NCI-H510A (cell line): ENCODE measurements around the gene OSBP2.

Experiments used
- DNase-seq: peaks from one replicate; lab custom pipeline; 2025; lab: John Stamatoyannopoulos, UW

Gene OSBP2

GRCh38 chr22:30903876-30904460 is 209.3 kb downstream of the OSBP2 start:
- no peak for DNase-seq

DNA sequence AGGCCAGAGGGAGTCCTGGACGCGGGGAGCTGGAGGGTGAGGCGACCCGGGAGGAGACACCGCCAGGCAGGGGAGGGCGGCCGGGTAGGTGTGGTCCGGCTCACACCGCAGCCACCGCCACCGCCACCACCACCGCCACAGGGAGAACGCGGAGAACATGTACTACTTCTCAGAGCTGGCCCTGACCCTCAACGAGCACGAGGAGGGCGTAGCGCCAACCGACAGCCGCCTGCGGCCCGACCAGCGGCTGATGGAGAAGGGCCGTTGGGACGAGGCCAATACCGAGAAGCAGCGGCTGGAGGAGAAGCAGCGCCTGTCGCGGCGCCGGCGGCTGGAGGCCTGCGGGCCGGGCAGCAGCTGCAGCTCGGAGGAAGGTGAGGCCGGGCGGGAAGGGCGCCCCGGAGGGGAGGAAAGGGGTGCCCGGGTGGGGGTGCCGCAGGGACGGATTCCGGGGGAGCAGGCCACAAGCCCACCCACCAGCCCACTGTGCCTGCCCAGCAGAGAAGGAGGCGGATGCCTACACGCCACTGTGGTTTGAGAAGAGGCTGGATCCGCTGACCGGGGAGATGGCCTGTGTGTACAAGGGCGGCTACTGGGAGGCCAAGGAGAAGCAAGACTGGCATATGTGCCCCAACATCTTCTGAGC is 211.1 kb downstream of the OSBP2 start:
- no peak for DNase-seq

DNA sequence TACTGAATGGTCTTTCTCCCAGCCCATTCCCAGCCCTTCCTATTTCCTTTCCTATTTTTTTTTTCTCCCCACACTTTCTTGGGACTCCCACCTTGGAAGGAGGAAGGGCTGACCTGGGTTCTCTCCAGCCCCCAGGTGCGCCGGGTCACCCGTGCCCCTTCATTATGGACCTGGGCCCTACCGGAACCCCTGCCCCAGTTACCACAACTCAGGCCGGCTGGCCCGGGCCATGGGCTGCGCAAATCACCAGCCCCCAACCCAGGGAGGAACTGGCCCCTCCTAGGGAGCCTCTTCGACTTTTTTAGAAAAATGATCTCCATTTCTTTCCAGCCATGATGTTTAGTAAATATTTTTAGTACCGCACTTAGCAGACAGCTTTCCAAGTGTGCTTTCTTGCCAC is 211.7 kb downstream of the OSBP2 start:
- no peak for DNase-seq

GRCh38 chr22:30906946-30907345 is 212.3 kb downstream of the OSBP2 start:
- no peak for DNase-seq

DNA sequence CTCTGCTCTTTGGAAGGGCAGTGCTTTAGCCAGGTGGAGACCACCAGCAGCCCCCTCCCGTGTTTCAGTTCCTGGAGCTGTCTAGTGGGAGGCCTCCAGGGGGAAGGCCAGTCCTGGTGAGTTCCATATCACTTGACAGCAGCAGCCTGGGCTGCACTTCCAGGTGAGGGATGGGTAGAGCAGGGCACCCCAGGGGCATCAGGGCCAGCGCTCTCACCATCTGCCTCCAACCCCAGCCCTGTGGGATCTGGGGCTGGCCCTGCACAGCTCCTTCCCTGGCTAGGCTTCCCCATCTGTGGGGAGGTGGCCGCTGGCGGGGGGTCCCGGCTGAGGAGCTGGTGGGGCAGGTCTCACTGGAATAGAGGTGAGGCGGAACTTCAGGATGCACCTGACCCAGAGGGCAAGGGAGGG is 213.4 kb downstream of the OSBP2 start:
- DNase-seq = no peak

GRCh38 chr22:30909306-30909705 is 214.6 kb downstream of the OSBP2 start:
- DNase-seq = no peak

DNA sequence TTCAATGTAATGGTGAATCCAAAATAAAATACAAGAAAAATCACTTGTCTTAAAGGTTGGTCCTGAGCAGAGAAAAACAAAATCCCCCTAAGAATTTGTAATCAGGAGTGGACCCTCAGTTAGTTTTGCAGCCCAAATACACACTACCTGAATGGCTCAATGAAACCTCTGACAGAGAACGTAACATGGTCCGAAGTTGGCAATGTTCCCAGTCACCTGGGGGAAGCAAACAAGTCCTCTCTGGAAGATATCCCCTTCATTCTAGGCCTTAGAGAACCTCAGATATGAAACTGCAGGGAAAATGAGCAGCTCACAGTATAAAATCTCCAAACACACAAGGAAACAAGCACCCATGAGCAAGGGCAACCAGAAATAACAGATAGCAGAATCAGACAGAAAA is 215.7 kb downstream of the OSBP2 start:
- DNase-seq = no peak

GRCh38 chr22:30918761-30919160 is 224.1 kb downstream of the OSBP2 start:
- DNase-seq = no peak

DNA sequence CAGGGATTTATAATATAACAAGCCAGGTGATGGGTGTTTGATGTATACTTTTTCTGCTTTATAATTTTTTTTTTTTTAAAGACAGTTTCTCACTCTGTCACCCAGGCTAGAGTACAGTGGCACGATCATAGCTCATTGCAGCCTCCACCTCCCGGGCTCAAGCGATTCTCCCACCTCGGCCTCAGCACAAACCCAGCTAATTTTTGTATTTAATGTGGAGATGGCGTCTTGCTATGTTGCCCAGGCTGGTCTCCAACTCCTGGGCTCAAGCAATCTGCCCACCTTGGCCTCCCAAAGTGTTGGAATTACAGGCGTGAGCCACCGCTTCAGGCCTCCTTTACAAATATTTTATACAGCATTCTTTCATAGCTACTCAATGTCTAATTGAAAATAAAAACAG is 225.3 kb downstream of the OSBP2 start:
- no peak for DNase-seq

GRCh38 chr22:30920407-30920806 is 225.7 kb downstream of the OSBP2 start:
- DNase-seq = no peak

DNA sequence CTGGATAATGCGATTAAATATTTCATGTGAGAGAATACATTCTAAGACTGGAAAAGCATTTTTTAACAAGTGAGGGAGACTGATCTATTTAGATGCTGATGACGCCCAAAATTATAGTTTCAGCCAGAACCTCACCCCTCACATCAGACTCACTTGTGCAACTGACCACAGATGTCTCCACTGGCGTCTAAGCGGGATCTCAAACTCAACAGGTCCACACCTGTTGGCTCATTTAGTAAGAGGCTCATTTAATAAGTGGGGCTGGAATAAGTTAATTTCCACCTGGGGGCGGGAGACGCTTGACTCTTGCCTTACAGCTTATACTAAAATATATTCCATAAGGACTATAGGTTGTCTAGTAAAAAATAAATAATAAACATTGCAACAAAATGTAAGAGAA is 226.4 kb downstream of the OSBP2 start:
- DNase-seq = no peak

- no peak for DNase-seq
Observed at GRCh38 chr22:30922151-30922611, 227.5 kb downstream of the OSBP2 start.

DNA sequence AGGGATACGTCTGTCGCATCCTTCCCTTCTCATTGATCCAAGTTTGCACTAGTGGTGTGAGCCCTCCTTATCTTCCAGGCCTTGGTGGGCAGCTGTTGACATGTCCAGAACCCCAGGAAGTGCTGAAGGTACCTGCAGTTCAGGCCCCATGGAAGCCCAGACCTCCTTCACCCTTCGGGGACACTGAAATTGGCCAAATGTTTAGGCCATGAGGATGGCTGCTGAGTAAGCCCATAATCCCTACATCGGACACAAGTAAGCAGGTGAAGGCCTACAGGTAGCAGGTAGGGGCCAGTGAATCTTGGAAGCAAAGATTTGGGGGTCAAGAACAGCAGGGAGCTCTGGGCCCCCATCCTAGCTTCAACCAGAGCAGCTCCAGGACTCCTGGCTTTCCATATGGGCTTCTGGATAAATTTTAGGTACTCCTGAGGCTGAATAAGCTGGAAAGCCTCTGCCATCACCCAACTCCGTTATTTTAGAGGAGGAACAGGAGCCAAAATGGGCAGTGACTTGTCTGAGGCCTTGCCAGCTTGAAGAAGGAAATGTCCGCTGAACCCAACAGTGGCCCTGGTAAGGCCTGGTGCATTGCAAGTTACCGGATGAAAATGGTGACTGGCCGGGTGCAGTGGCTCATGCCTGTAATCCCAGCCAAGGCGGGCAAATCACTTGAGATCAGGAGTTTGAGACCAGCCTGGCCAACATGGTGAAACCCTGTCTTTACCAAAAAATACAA is 228.7 kb downstream of the OSBP2 start:
- no peak for DNase-seq

GRCh38 chr22:30925667-30926066 is 231.0 kb downstream of the OSBP2 start:
- no peak for DNase-seq

- no peak for DNase-seq
Observed at GRCh38 chr22:30926706-30927105, 232.0 kb downstream of the OSBP2 start.

DNA sequence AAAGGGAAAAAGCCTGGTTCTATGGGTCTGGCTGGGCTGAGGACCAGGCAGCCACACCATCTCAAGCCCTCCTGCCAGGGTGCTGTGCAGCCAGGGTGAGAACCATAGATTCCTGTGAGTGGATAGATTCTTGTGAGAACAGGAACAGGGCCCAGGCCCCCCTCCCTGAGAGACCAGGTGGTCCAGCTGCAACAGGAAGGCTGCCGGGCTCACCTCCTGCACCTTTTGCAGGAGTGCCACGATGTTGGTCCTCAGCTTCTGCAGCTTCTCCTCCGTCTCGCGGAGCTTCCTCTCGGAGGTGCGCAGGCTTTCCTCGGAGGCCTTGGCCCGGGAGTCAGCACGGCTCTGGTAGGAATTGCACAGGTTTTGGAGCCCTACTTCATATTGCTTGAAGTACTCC is 233.1 kb downstream of the OSBP2 start:
- DNase-seq = no peak

GRCh38 chr22:30928401-30928800 is 233.7 kb downstream of the OSBP2 start:
- DNase-seq = no peak

- DNase-seq = no peak
Observed at GRCh38 chr22:30930228-30930627, 235.6 kb downstream of the OSBP2 start.

DNA sequence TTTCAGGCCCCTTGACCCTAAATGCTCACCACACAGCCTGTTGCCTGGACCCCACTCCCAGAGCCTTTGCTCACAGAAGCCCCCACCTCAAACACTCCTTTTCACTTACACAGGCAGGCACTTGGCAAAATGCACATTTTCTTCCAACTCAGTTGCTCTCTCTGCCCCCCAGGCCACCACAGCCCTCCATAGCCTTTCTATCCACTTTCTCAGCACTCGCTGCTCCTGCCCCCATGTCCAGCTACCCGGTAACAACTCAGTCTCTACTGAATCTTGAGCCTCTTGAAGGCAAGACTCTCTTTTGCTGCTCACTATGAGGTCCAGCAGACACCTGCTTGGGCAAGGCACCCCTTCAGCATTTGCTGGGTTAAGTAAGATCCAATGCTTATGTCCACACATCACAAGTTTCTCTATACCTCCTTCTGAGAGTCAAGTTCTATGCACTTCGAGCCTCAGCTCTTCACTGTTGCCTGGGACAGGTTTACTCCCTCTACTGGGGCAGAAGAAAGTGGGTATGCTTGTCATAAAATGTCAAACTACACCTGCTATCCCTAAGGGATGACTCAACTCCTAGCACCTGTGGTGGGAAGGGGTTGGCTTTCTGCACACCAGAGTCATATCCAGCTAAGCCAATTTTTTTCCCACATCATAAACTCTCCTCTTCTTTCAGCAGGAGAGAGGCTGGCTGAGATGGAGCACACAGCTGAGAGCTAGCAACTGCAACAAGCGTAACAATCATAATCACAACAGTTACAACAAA is 237.0 kb downstream of the OSBP2 start:
- DNase-seq = no peak

GRCh38 chr22:30932661-30933060 is 238.0 kb downstream of the OSBP2 start:
- DNase-seq = no peak

DNA sequence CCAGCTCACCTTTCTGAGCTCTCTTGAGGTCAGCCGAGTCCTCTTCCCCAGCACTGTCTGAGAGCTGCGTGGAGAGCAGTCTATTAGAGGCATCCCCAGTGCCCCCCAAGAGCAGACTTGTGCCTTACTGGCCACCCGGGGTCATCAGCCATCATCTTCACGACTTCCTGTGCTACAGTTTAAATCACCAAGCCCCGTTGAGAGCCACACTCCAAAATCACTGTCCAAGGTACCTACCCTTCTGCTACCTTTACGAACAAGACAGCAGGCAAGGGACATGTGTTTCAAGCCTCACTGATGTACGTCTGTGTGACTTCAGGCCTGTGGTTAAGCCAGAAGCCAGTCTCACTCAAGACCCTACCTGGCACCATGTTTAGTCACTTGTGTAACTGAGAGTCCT is 238.8 kb downstream of the OSBP2 start:
- DNase-seq = no peak

GRCh38 chr22:30934053-30934452 is 239.4 kb downstream of the OSBP2 start:
- DNase-seq = no peak
